ENCODE results near the gene TRIM66. TPM values are rescaled to one million over a fixed set of nuclear protein-coding genes. Genes with fewer than 3 reads are reported as not detected.

Gene TRIM66
- total RNA-seq, 4 donors from 2014 or later, result 11.7 to 19.7 (median 14.3) TPM

DNA sequence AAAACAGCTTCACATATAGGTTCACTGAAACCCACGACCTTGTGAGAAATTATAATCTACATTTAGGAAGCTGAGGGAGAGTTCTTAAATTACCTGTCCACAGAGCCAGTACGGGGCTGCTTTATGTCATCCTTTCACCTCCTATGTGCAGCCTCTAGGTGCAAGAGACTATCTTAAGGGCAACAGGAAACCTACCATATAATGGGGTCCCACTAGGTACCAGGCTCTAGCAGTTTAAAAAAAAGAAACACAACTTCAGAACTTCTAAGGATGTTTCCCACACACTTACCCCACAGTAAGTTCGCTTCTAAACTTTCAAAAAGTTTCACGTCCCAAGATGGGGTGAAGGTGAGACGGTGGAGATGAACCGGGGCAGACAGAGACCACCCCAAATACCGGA is 89.0 kb downstream of the TRIM66 start:
- peak overlapping the region; percentile 47 to 73 (median 61) for H3K4me3 ChIP-seq
- TF ChIP-seq POLR2A (IDR thresholded peaks at IDR 0.05), result no peak
- TF ChIP-seq POLR2AphosphoS5 (IDR thresholded peaks at IDR 0.05), result no peak
- no peak for TF ChIP-seq CTCF (IDR thresholded peaks at IDR 0.05)
- TF ChIP-seq EP300 (IDR thresholded peaks at IDR 0.05; ENCODE audit: low read depth), result no peak
- in situ Hi-C loops (cut with MboI; ENCODE audit: low pct_ligation_motif_present in 1 of 4, low pct_unique_long_range_greater_than_20kb in 1 of 4, low sequenced_read_pairs in 3 of 4), result no loop called here
- H3K27me3 ChIP-seq, result peaks cover 10% of the 10 kb centered on the region
- 20 to 21% methylated on average over 1 to 7 of the region's 7 CpGs for WGBS, 2 donors (ENCODE audit: low coverage in 1 of 2)
- DNase-seq, result no peak
- intact Hi-C loops (cut with DNase I; ENCODE audit: low total_unique reads), result no loop called here
- H3K9me3 ChIP-seq, result no peaks in the 10 kb centered on the region
- H3K27ac ChIP-seq, result peak overlapping the region; percentile 9 to 46 (median 36)
- no peaks in the 10 kb centered on the region for H3K36me3 ChIP-seq
- peaks cover 0 to 15% (median 7%) of the 10 kb centered on the region in 4 donors for H3K4me1 ChIP-seq

DNA sequence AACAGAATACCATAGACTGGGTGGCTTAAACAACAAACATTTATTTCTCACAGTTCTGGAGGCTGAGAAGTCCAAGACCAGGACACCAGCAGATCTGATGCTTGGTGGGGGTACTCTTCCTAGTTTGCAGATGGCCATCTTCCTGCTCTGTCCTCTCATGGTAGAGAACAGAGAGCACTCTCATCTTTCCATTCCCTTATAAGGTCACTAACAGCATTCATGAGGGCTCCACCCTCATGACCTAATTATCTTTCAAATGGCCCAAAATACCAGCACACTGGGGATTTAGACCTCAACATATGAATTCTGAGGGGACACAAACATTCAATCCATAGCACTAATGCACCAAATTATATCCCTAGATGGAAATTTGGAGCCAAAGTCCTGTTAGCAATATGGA is 94.5 kb downstream of the TRIM66 start:
- in situ Hi-C loops (cut with MboI; ENCODE audit: low pct_ligation_motif_present in 1 of 4, low pct_unique_long_range_greater_than_20kb in 1 of 4, low sequenced_read_pairs in 3 of 4) (no loop called here), intact Hi-C loops (cut with DNase I; ENCODE audit: low total_unique reads) (no loop called here)
- TF ChIP-seq POLR2AphosphoS5 (IDR thresholded peaks at IDR 0.05) (no peak), CTCF (IDR thresholded peaks at IDR 0.05) (no peak)
- Histone ChIP-seq H3K9me3 (no peaks in the 10 kb centered on the region), H3K4me3 (no peak overlapping the region), H3K36me3 (no peaks in the 10 kb centered on the region), H3K4me1 (no peaks in the 10 kb centered on the region), H3K27ac (no peak overlapping the region), H3K27me3 (no peaks in the 10 kb centered on the region)
- DNase-seq, result no peak

DNA sequence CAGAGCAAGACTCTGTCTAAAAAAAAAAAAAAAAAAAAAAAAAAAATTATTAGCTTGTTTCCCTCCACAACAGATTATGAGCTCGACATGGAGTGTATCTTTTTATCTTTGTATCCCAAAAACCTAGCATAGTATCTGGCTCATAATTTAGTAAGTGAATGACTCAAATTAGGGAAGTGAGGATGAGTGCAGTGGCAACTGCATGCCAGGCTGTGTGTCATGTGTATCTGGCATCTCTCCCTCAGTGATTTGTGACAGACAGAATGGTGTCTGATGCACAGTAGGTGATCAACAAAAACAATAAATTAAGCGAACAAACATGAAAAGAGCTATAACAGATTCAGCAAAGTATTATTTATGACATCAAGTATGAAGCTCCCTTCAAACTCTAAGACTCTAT is 95.7 kb downstream of the TRIM66 start:
- 88 to 100% methylated on average over 2 of the region's 2 CpGs for WGBS, 2 donors (ENCODE audit: low coverage in 1 of 2)
- in situ Hi-C loops (cut with MboI; ENCODE audit: low pct_ligation_motif_present in 1 of 4, low pct_unique_long_range_greater_than_20kb in 1 of 4, low sequenced_read_pairs in 3 of 4) (no loop called here), intact Hi-C loops (cut with DNase I; ENCODE audit: low total_unique reads) (no loop called here)
- Histone ChIP-seq H3K27ac (no peak overlapping the region), H3K4me1 (no peaks in the 10 kb centered on the region), H3K36me3 (no peaks in the 10 kb centered on the region), H3K9me3 (no peaks in the 10 kb centered on the region), H3K4me3 (no peak overlapping the region), H3K27me3 (no peaks in the 10 kb centered on the region)
- DNase-seq, result no peak
- TF ChIP-seq CTCF (IDR thresholded peaks at IDR 0.05) (no peak), EP300 (IDR thresholded peaks at IDR 0.05; ENCODE audit: low read depth) (no peak), POLR2A (IDR thresholded peaks at IDR 0.05) (no peak), POLR2AphosphoS5 (IDR thresholded peaks at IDR 0.05) (no peak)

- Histone ChIP-seq H3K4me1 (no peaks in the 10 kb centered on the region), H3K36me3 (no peaks in the 10 kb centered on the region), H3K4me3 (no peak overlapping the region), H3K9me3 (no peaks in the 10 kb centered on the region), H3K27me3 (no peaks in the 10 kb centered on the region), H3K27ac (no peak overlapping the region)
- TF ChIP-seq POLR2A (IDR thresholded peaks at IDR 0.05) (no peak), CTCF (IDR thresholded peaks at IDR 0.05) (no peak), POLR2AphosphoS5 (IDR thresholded peaks at IDR 0.05) (no peak), EP300 (IDR thresholded peaks at IDR 0.05; ENCODE audit: low read depth) (no peak)
- intact Hi-C loops (cut with DNase I; ENCODE audit: low total_unique reads), result no loop called here
- no peak for DNase-seq
- in situ Hi-C loops (cut with MboI; ENCODE audit: low pct_ligation_motif_present in 1 of 4, low pct_unique_long_range_greater_than_20kb in 1 of 4, low sequenced_read_pairs in 3 of 4), result no loop called here
- WGBS, 2 donors (ENCODE audit: low coverage in 1 of 2), result 81% methylated on average over 1 of the region's 1 CpG; no CpG with 5 or more reads in 1 of the 2 donors
Observed at GRCh38 chr11:8586184-8586583, 96.3 kb downstream of the TRIM66 start.
